ENCODE measurements around the gene BLVRA.
"Not testable (repeated sequence)": the region's sequence is repeated elsewhere in the genome, so short reads cannot be mapped to it uniquely, and the experiment has no call there.

- TF ChIP-seq CTCF (IDR thresholded peaks at IDR 0.05); POLR2AphosphoS5 (IDR thresholded peaks at IDR 0.05); EP300 (IDR thresholded peaks at IDR 0.05); POLR2A (IDR thresholded peaks at IDR 0.05; ENCODE audit: low read depth): not testable (repeated sequence)
Observed at GRCh38 chr7:43824513-43824912, 66.0 kb downstream of the BLVRA start.
